ENCODE measurements around the gene MAP2K2.

Gene MAP2K2

DNA sequence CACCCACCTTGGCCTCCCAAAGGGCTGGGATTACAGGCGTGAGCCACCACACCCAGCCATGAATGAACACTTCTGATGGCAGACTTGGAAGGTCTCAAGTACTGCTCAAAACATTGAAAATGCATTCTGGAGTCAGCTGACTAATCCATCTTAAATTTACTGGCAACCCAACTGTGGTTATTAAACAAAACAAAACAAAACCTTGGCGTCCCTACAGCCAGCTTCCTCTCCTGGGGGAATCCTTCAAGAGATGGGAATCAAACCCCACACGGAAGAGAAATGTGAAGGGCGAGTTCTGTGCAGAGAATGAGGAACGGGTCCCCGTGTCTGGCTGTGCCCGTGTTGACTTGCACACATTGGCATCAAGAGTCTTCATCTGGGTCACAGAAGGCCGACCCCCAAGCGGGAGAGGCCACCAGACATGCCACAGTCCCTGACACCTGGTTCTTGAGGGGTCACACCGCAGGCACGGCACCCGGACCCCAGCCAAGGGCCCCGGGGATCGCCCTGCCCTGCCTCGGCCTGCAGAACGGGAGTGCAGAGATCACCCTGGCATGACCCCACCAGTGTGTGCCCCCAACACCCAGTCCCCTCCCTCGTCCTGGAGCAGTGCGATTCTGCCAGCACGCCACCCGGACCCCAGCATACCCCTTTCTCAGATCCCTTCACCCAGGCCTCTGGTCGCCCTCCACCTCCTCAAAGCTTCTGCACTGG is 3.2 kb downstream of the MAP2K2 start:
- peaks cover 42 to 70% (median 63%) of the 10 kb centered on the region in 11 experiments for H4K20me1 ChIP-seq
- H3K9ac ChIP-seq, result peak overlapping the region in 5 of 11 experiments; percentile 21 to 34 (median 31); a peak in 5 of 22 replicates
- H3K4me2 ChIP-seq, result peak overlapping the region in 3 of 11 experiments; percentile 26 to 37 (median 31); a peak in 3 of 22 replicates
- H3K4me3 ChIP-seq, result no peak overlapping the region
- H3K4me1 ChIP-seq, result peaks cover 23 to 49% (median 38%) of the 10 kb centered on the region in 10 experiments
- peaks cover 30 to 55% (median 51%) of the 10 kb centered on the region in 11 experiments for H3K36me3 ChIP-seq
- no peak for TF ChIP-seq Cebpa-rat (IDR thresholded peaks at IDR 0.05)
- H3K27ac ChIP-seq, result no peak overlapping the region
- no peaks in the 10 kb centered on the region for H3K9me3 ChIP-seq (replicated peaks in 1 of 11)
- no peaks in the 10 kb centered on the region for H3K27me3 ChIP-seq

DNA sequence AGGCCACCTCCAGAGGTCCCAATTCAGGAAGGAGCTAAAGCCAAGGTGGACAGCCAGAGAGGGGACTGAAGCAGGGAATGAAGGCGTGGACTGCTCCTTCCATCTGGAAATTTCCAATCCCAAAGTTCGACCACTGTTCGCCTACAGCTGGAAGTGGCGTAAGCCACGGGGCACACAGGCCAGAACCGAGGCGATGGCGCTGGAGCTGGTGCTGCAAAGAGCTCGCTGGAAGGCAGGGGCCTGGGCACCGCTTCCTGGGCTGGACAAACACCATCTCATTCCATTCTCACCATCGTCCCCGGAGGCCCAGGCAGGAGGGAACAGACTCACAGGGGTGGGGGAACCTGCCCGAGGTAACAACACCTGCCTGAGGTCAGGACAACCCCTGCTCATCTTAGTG is 4.2 kb downstream of the MAP2K2 start:
- no peak for TF ChIP-seq Cebpa-rat (IDR thresholded peaks at IDR 0.05)
- Histone ChIP-seq H4K20me1 (peaks cover 49 to 80% (median 73%) of the 10 kb centered on the region in 11 experiments), H3K4me3 (no peak overlapping the region), H3K27ac (no peak overlapping the region), H3K27me3 (no peaks in the 10 kb centered on the region), H3K9me3 (replicated peaks in 1 of 11) (no peaks in the 10 kb centered on the region), H3K36me3 (peaks cover 30 to 64% (median 51%) of the 10 kb centered on the region in 11 experiments), H3K4me2 (no peak overlapping the region), H3K4me1 (peaks cover 32 to 59% (median 46%) of the 10 kb centered on the region in 10 experiments), H3K9ac (0 out of 22 replicates have a peak overlapping the region, but pooled peaks of 2 of the 11 experiments have one; percentile 0 to 2)

DNA sequence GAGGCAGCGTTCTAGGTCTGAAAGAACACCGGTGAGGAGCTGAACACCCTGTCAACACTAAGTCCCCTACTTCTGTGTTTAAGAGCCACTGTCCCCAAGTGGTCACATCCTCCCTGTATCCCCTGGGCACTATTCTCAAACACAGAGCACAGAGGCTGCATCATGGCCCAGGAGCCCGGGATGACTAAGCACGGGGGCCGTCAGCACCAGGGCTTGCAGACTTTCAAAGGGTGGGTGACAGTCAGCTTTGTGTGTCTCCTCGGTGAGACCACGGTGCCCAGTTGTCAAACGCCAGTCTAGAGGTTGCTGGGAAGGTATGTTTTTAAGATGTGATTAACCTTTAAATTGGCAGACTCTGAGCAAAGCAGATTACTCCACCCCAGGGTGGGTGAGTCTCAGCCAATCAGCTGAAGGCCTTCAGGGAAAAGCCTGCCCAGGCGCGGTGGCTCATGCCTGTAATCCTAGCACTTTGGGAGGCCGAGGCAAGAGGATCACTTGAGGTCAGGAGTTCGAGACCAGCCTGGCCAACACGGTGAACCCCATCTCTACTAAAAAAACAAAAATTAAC is 8.0 kb downstream of the MAP2K2 start:
- Histone ChIP-seq H3K27me3 (no peaks in the 10 kb centered on the region), H3K4me2 (peak overlapping the region; percentile 75 to 99 (median 97)), H3K9me3 (replicated peaks in 1 of 11) (peaks cover 0 to 9% (median 0%) of the 10 kb centered on the region in 11 experiments; a peak in 4 of 22 replicates), H4K20me1 (peaks cover 68 to 100% (median 99%) of the 10 kb centered on the region in 11 experiments), H3K4me1 (peaks cover 51 to 72% (median 62%) of the 10 kb centered on the region in 10 experiments), H3K36me3 (peaks cover 54 to 100% (median 84%) of the 10 kb centered on the region in 11 experiments), H3K27ac (peak overlapping the region in 9 of 11 experiments; percentile 11 to 61 (median 43); a peak in 15 of 22 replicates), H3K4me3 (peak overlapping the region in 5 of 10 experiments; percentile 30 to 54 (median 39); a peak in 7 of 20 replicates), H3K9ac (peak overlapping the region; percentile 5 to 71 (median 56))
- no peak for TF ChIP-seq Cebpa-rat (IDR thresholded peaks at IDR 0.05)

DNA sequence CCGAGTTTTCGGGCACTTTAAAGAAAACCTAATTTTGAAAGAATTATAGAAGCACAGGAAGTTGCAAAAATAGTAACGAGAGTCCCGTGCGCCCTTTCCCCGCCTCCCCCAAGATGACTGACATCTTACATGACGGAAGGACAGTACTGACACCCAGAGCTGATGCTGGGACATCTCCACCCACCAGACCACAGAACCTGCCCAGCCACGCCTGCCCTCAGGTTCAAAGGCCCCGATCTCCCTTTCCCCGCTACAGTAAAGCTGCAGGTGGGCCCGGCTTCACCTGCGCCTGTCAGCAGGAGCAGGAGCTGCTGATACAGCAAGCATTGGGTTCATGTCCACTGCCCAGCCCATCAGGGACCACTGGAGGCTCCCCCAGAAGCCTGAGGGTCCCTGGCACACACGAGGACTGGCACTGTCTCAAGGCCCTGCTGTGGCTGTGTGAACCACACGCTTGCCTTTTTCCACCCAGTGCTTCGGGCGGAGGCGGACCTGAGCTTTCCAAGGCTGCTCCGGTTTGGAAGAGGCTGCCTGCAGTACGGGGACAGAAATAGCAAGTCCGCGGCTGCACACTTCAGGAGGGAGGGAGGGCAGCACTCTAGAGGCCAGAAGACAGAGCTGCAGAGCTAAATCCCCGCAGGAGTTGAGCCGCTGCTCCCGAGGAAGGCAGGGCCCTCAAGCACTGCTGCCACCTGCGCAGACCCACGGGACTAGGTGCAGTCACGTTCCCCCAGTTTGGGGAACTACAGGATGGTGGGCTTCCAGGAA is 8.7 kb downstream of the MAP2K2 start:
- Histone ChIP-seq H3K9ac (peak overlapping the region; percentile 5 to 71 (median 56); a peak in 21 of 22 replicates), H3K27me3 (no peaks in the 10 kb centered on the region), H3K4me2 (peak overlapping the region; percentile 75 to 99 (median 97)), H4K20me1 (peaks cover 62 to 100% (median 99%) of the 10 kb centered on the region in 11 experiments), H3K27ac (peak overlapping the region in 9 of 11 experiments; percentile 11 to 61 (median 43); a peak in 18 of 22 replicates), H3K4me3 (peak overlapping the region in 7 of 10 experiments; percentile 30 to 54 (median 39); a peak in 12 of 20 replicates), H3K36me3 (peaks cover 60 to 100% (median 85%) of the 10 kb centered on the region in 11 experiments), H3K4me1 (peaks cover 56 to 79% (median 64%) of the 10 kb centered on the region in 10 experiments), H3K9me3 (replicated peaks in 1 of 11) (peaks cover 0 to 9% (median 0%) of the 10 kb centered on the region in 11 experiments; a peak in 4 of 22 replicates)
- TF ChIP-seq Cebpa-rat (IDR thresholded peaks at IDR 0.05), result no peak

DNA sequence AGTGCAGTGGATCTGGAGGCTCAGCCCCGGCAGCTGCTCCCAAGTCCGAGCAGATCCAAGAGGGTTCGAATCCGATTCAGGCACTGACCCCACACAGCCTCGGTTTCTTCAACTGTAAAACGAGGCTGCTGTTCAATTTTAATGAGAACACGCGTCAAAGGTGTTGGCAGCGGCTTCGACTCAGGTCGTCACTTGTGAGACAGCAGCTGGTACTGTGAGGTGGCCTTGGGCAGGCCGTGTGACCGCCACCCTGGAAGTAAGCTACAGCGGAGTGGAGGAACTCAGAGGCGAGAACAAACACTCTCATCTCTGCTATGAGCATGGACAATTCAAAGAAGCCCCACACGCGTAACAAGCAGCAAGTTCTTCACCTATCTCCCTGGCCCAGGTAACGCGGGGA is 9.7 kb downstream of the MAP2K2 start:
- peaks cover 54 to 100% (median 93%) of the 10 kb centered on the region in 11 experiments for H4K20me1 ChIP-seq
- peaks cover 65 to 89% (median 71%) of the 10 kb centered on the region in 10 experiments for H3K4me1 ChIP-seq
- peaks cover 0 to 9% (median 0%) of the 10 kb centered on the region in 11 experiments; a peak in 4 of 22 replicates for H3K9me3 ChIP-seq (replicated peaks in 1 of 11)
- no peaks in the 10 kb centered on the region for H3K27me3 ChIP-seq
- H3K36me3 ChIP-seq, result peaks cover 62 to 98% (median 84%) of the 10 kb centered on the region in 11 experiments
- no peak overlapping the region for H3K4me3 ChIP-seq
- TF ChIP-seq Cebpa-rat (IDR thresholded peaks at IDR 0.05), result no peak
- H3K4me2 ChIP-seq, result peak overlapping the region; percentile 75 to 99 (median 97); a peak in 21 of 22 replicates
- H3K27ac ChIP-seq, result peak overlapping the region in 1 of 11 experiments; percentile 55; a peak in 2 of 22 replicates
- H3K9ac ChIP-seq, result peak overlapping the region in 4 of 11 experiments; percentile 10 to 70 (median 58); a peak in 2 of 22 replicates

DNA sequence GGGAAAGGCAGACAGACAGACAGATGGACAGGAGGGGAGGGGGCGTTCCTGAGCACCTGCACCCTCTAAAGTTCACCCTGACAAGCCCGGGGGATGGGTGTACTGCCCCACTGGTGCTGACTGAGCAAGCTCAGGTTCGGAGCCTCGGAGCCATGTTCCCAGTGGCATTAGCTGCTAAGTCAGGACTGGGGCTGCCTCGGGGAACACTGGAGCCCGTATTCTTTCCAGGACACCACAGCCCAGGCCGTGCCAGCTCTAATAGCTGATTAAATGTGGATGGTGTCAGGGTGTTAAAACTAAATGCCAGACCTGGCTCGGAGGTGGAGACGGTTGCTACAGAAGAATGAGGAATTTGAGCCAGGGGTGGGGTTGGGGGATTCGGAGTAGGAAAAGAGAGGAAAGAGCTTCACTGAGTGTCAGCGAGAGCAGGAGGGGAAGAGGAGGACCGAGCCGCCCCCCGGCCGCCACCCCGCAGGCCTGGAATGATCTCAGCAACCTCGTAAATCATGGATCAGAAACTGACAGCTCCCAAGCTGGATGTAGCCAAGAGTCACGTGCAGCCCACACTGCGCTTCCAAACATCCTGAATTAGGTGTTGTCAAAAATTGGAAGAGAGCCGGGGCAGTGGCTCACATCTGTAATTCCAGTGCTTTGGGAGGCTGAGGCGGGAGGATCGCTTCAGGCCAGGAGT is 10.4 kb downstream of the MAP2K2 start:
- peaks cover 0 to 9% (median 0%) of the 10 kb centered on the region in 11 experiments; a peak in 4 of 22 replicates for H3K9me3 ChIP-seq (replicated peaks in 1 of 11)
- peaks cover 49 to 100% (median 90%) of the 10 kb centered on the region in 11 experiments for H4K20me1 ChIP-seq
- peak overlapping the region in 9 of 11 experiments; percentile 1 to 61 (median 26); a peak in 11 of 22 replicates for H3K9ac ChIP-seq
- H3K4me3 ChIP-seq, result peak overlapping the region in 1 of 10 experiments; percentile 24; a peak in 1 of 20 replicates
- H3K36me3 ChIP-seq, result peaks cover 60 to 94% (median 82%) of the 10 kb centered on the region in 11 experiments
- H3K27me3 ChIP-seq, result no peaks in the 10 kb centered on the region
- H3K27ac ChIP-seq, result 0 out of 22 replicates have a peak overlapping the region, but pooled peaks of 1 of the 11 experiments have one; percentile 20
- TF ChIP-seq Cebpa-rat (IDR thresholded peaks at IDR 0.05), result no peak
- H3K4me1 ChIP-seq, result peaks cover 72 to 96% (median 78%) of the 10 kb centered on the region in 10 experiments
- peak overlapping the region; percentile 75 to 99 (median 97) for H3K4me2 ChIP-seq

DNA sequence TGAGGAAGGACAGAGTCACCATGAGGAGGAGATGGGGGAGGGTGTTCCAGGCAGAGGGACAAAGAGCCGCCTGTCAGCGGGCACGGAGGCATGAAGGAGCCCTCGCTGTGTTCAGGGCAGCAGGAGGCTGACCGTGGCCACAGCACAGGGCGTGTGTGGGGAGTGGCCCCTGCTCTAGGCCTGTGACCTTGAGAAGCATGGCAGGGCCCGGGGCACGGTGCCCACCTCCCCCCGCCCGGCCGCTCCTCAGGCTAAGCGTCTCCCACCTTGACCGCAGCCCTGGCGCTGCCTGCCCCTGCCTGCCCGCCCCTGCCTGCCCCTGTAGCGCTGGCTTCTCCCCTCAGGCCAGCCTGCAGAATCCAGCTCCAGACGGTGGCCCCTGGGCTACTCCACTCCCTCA is 11.6 kb downstream of the MAP2K2 start:
- H4K20me1 ChIP-seq, result peaks cover 37 to 99% (median 85%) of the 10 kb centered on the region in 11 experiments
- H3K9ac ChIP-seq, result peak overlapping the region in 8 of 11 experiments; percentile 0 to 61 (median 32); a peak in 8 of 22 replicates
- H3K4me3 ChIP-seq, result no peak overlapping the region; a peak in 1 of 20 replicates
- TF ChIP-seq Cebpa-rat (IDR thresholded peaks at IDR 0.05), result no peak
- peaks cover 75 to 97% (median 81%) of the 10 kb centered on the region in 10 experiments for H3K4me1 ChIP-seq
- peak overlapping the region in 4 of 11 experiments; percentile 8 to 20 (median 18); a peak in 5 of 22 replicates for H3K27ac ChIP-seq
- H3K27me3 ChIP-seq, result no peaks in the 10 kb centered on the region
- H3K4me2 ChIP-seq, result peak overlapping the region; percentile 75 to 99 (median 97); a peak in 21 of 22 replicates
- H3K36me3 ChIP-seq, result peaks cover 59 to 94% (median 82%) of the 10 kb centered on the region in 11 experiments
- peaks cover 0 to 9% (median 0%) of the 10 kb centered on the region in 11 experiments; a peak in 4 of 22 replicates for H3K9me3 ChIP-seq (replicated peaks in 1 of 11)
